22Rv1 (cell line): ENCODE results near the gene BIN1.

Experiments
- ZFX ChIP-seq: fragments of 450-650 bp; IDR thresholded peaks from 2 replicates; pipeline ENCODE4 v1.6.1; 2017; ENCODE audit warnings: antibody characterized with exemption, borderline replicate concordance
- TF ChIP-seq, protein P1 (sequence below): fragments of 450-650 bp; IDR thresholded peaks from 2 replicates; pipeline ENCODE4 v1.5.1; 2017; ENCODE audit warnings: mild to moderate bottlenecking

GRCh38 chr2:127079358-127079920 is 27.5 kb downstream of the BIN1 start:
- TF ChIP-seq, protein P1, sequence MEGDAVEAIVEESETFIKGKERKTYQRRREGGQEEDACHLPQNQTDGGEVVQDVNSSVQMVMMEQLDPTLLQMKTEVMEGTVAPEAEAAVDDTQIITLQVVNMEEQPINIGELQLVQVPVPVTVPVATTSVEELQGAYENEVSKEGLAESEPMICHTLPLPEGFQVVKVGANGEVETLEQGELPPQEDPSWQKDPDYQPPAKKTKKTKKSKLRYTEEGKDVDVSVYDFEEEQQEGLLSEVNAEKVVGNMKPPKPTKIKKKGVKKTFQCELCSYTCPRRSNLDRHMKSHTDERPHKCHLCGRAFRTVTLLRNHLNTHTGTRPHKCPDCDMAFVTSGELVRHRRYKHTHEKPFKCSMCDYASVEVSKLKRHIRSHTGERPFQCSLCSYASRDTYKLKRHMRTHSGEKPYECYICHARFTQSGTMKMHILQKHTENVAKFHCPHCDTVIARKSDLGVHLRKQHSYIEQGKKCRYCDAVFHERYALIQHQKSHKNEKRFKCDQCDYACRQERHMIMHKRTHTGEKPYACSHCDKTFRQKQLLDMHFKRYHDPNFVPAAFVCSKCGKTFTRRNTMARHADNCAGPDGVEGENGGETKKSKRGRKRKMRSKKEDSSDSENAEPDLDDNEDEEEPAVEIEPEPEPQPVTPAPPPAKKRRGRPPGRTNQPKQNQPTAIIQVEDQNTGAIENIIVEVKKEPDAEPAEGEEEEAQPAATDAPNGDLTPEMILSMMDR = no peak
- TF ChIP-seq ZFX = no peak
